BLaER1 treated with 17β-estradiol and CSF1 and Interleukin-3, amounts not matched to agents 10 nM and 100 nM (cell line): ENCODE data around the gene CADM1.

Experiments used
- H3K27ac ChIP-seq, 11 experiments: shearing (Covaris generic); formaldehyde crosslinking; 2 replicates each; pipeline ENCODE4 v1.8.1; 2022
- H3K27me3 ChIP-seq, 11 experiments: shearing (Covaris generic); formaldehyde crosslinking; 2 replicates each; pipeline ENCODE4 v1.8.1; 2022
- H3K36me3 ChIP-seq, 11 experiments: shearing (Covaris generic); formaldehyde crosslinking; 2 replicates each; pipeline ENCODE4 v1.8.1; 2022
- H3K4me1 ChIP-seq, 10 experiments: shearing (Covaris generic); formaldehyde crosslinking; 2 replicates each; pipeline ENCODE4 v1.8.1; 2022
- H3K4me2 ChIP-seq, 11 experiments: shearing (Covaris generic); formaldehyde crosslinking; 2 replicates each; pipeline ENCODE4 v1.8.1; 2022
- H3K4me3 ChIP-seq, 10 experiments: shearing (Covaris generic); formaldehyde crosslinking; 2 replicates each; pipeline ENCODE4 v1.8.1; 2022
- H3K9ac ChIP-seq, 11 experiments: shearing (Covaris generic); formaldehyde crosslinking; 2 replicates each; pipeline ENCODE4 v1.8.1; 2022
- H3K9me3 ChIP-seq, 11 experiments: shearing (Covaris generic); formaldehyde crosslinking; replicated peaks in 1 of 11; 2 replicates each; pipeline ENCODE4 v1.8.1; 2022
- H4K20me1 ChIP-seq, 11 experiments: shearing (Covaris generic); formaldehyde crosslinking; 2 replicates each; pipeline ENCODE4 v1.8.1; 2022
- Cebpa-rat ChIP-seq, 11 experiments: shearing (Covaris generic); IDR thresholded peaks; 2 replicates each; pipeline ENCODE4 v1.8.1; 2022

Gene CADM1

GRCh38 chr11:115539844-115540243 is 35.6 kb upstream of the CADM1 start:
- no peak for TF ChIP-seq Cebpa-rat (IDR thresholded peaks at IDR 0.05)

GRCh38 chr11:115535781-115536180 is 31.6 kb upstream of the CADM1 start:
- Histone ChIP-seq H3K36me3 (no peaks in the 10 kb centered on the region), H3K4me2 (no peak overlapping the region), H3K9me3 (no peaks in the 10 kb centered on the region), H4K20me1 (no peaks in the 10 kb centered on the region), H3K27me3 (no peaks in the 10 kb centered on the region), H3K4me1 (no peaks in the 10 kb centered on the region), H3K4me3 (no peak overlapping the region), H3K9ac (no peak overlapping the region), H3K27ac (no peak overlapping the region)
- TF ChIP-seq Cebpa-rat (IDR thresholded peaks at IDR 0.05), result no peak

More at GRCh38 chr11:115539844-115540243, 35.6 kb upstream of the CADM1 start:
- Histone ChIP-seq H3K4me3 (no peak overlapping the region), H3K9me3 (no peaks in the 10 kb centered on the region), H4K20me1 (no peaks in the 10 kb centered on the region), H3K4me1 (no peaks in the 10 kb centered on the region), H3K27me3 (no peaks in the 10 kb centered on the region), H3K9ac (no peak overlapping the region), H3K4me2 (no peak overlapping the region), H3K36me3 (no peaks in the 10 kb centered on the region), H3K27ac (no peak overlapping the region)

GRCh38 chr11:115530752-115531151 is 26.5 kb upstream of the CADM1 start:
- no peaks in the 10 kb centered on the region for H3K27me3 ChIP-seq
- no peaks in the 10 kb centered on the region for H3K4me1 ChIP-seq
- no peak overlapping the region for H3K4me3 ChIP-seq
- no peaks in the 10 kb centered on the region for H4K20me1 ChIP-seq
- no peak overlapping the region for H3K4me2 ChIP-seq
- no peaks in the 10 kb centered on the region for H3K9me3 ChIP-seq
- TF ChIP-seq Cebpa-rat (IDR thresholded peaks at IDR 0.05), result no peak
- no peak overlapping the region for H3K27ac ChIP-seq
- no peaks in the 10 kb centered on the region for H3K36me3 ChIP-seq
- no peak overlapping the region for H3K9ac ChIP-seq

GRCh38 chr11:115528225-115528624 is 24.0 kb upstream of the CADM1 start:
- no peak overlapping the region for H3K4me3 ChIP-seq
- no peaks in the 10 kb centered on the region for H3K4me1 ChIP-seq
- no peak overlapping the region for H3K27ac ChIP-seq
- H3K4me2 ChIP-seq, result no peak overlapping the region
- no peak overlapping the region for H3K9ac ChIP-seq
- H3K27me3 ChIP-seq, result no peaks in the 10 kb centered on the region
- no peaks in the 10 kb centered on the region for H3K9me3 ChIP-seq
- no peaks in the 10 kb centered on the region for H4K20me1 ChIP-seq
- TF ChIP-seq Cebpa-rat (IDR thresholded peaks at IDR 0.05), result no peak
- H3K36me3 ChIP-seq, result no peaks in the 10 kb centered on the region

- no peak overlapping the region for H3K4me2 ChIP-seq
- H3K36me3 ChIP-seq, result no peaks in the 10 kb centered on the region
- no peaks in the 10 kb centered on the region for H3K9me3 ChIP-seq
- TF ChIP-seq Cebpa-rat (IDR thresholded peaks at IDR 0.05), result no peak
- H3K4me3 ChIP-seq, result no peak overlapping the region
- H3K27ac ChIP-seq, result no peak overlapping the region
- H3K27me3 ChIP-seq, result no peaks in the 10 kb centered on the region
- H3K4me1 ChIP-seq, result peaks cover 0 to under 1% (median 0%) of the 10 kb centered on the region in 10 experiments; a peak in 1 of 20 replicates
- no peaks in the 10 kb centered on the region for H4K20me1 ChIP-seq
- no peak overlapping the region for H3K9ac ChIP-seq
Observed at GRCh38 chr11:115527534-115528125, 23.4 kb upstream of the CADM1 start.

GRCh38 chr11:115525531-115526006 is 21.4 kb upstream of the CADM1 start:
- Histone ChIP-seq H3K4me2 (no peak overlapping the region), H3K27me3 (no peaks in the 10 kb centered on the region), H3K9ac (no peak overlapping the region), H3K27ac (no peak overlapping the region), H3K36me3 (no peaks in the 10 kb centered on the region), H3K4me1 (peaks cover 0 to 5% (median 0%) of the 10 kb centered on the region in 10 experiments; a peak in 1 of 20 replicates), H3K9me3 (no peaks in the 10 kb centered on the region), H4K20me1 (no peaks in the 10 kb centered on the region), H3K4me3 (no peak overlapping the region)
- TF ChIP-seq Cebpa-rat (IDR thresholded peaks at IDR 0.05), result no peak

- no peaks in the 10 kb centered on the region for H4K20me1 ChIP-seq
- peaks cover 0 to 5% (median 0%) of the 10 kb centered on the region in 10 experiments; a peak in 1 of 20 replicates for H3K4me1 ChIP-seq
- H3K4me2 ChIP-seq, result no peak overlapping the region
- H3K4me3 ChIP-seq, result no peak overlapping the region
- no peak for TF ChIP-seq Cebpa-rat (IDR thresholded peaks at IDR 0.05)
- H3K27ac ChIP-seq, result no peak overlapping the region
- no peaks in the 10 kb centered on the region for H3K36me3 ChIP-seq
- no peak overlapping the region for H3K9ac ChIP-seq
- H3K9me3 ChIP-seq, result no peaks in the 10 kb centered on the region
- no peaks in the 10 kb centered on the region for H3K27me3 ChIP-seq
Observed at GRCh38 chr11:115524572-115524971, 20.4 kb upstream of the CADM1 start.

- H4K20me1 ChIP-seq, result no peaks in the 10 kb centered on the region
- H3K36me3 ChIP-seq, result no peaks in the 10 kb centered on the region
- peaks cover 0 to 5% (median 0%) of the 10 kb centered on the region in 10 experiments; a peak in 1 of 20 replicates for H3K4me1 ChIP-seq
- no peak overlapping the region for H3K27ac ChIP-seq
- no peak for TF ChIP-seq Cebpa-rat (IDR thresholded peaks at IDR 0.05)
- H3K4me2 ChIP-seq, result no peak overlapping the region
- no peaks in the 10 kb centered on the region for H3K9me3 ChIP-seq
- H3K27me3 ChIP-seq, result no peaks in the 10 kb centered on the region
- no peak overlapping the region for H3K4me3 ChIP-seq
- H3K9ac ChIP-seq, result no peak overlapping the region
Observed at GRCh38 chr11:115523727-115524399, 19.6 kb upstream of the CADM1 start.

GRCh38 chr11:115522302-115522701 is 18.1 kb upstream of the CADM1 start:
- no peak for TF ChIP-seq Cebpa-rat (IDR thresholded peaks at IDR 0.05)
- Histone ChIP-seq H3K9me3 (no peaks in the 10 kb centered on the region), H3K27ac (no peak overlapping the region), H3K36me3 (no peaks in the 10 kb centered on the region), H3K9ac (no peak overlapping the region), H3K4me3 (no peak overlapping the region), H4K20me1 (no peaks in the 10 kb centered on the region), H3K27me3 (no peaks in the 10 kb centered on the region), H3K4me2 (no peak overlapping the region), H3K4me1 (peaks cover 0 to 5% (median 0%) of the 10 kb centered on the region in 10 experiments; a peak in 1 of 20 replicates)

- Histone ChIP-seq H4K20me1 (no peaks in the 10 kb centered on the region), H3K4me1 (peaks cover 0 to 5% (median 0%) of the 10 kb centered on the region in 10 experiments; a peak in 1 of 20 replicates), H3K27ac (no peak overlapping the region), H3K36me3 (no peaks in the 10 kb centered on the region), H3K4me2 (no peak overlapping the region), H3K9ac (no peak overlapping the region), H3K4me3 (no peak overlapping the region), H3K27me3 (no peaks in the 10 kb centered on the region), H3K9me3 (no peaks in the 10 kb centered on the region)
- 0 out of 22 replicates have a peak, but pooled peaks of 1 of the 11 experiments have one; percentile 33 for TF ChIP-seq Cebpa-rat (IDR thresholded peaks at IDR 0.05)
Observed at GRCh38 chr11:115521825-115522224, 17.6 kb upstream of the CADM1 start.
